ENCODE results near the gene FAM217B. TPM values are rescaled to one million over a fixed set of nuclear protein-coding genes. Genes with fewer than 3 reads are reported as not detected.

Gene FAM217B
- total RNA-seq, 6 experiments from 2014 or later = 16.6 to 20.0 (median 18.6) TPM

DNA sequence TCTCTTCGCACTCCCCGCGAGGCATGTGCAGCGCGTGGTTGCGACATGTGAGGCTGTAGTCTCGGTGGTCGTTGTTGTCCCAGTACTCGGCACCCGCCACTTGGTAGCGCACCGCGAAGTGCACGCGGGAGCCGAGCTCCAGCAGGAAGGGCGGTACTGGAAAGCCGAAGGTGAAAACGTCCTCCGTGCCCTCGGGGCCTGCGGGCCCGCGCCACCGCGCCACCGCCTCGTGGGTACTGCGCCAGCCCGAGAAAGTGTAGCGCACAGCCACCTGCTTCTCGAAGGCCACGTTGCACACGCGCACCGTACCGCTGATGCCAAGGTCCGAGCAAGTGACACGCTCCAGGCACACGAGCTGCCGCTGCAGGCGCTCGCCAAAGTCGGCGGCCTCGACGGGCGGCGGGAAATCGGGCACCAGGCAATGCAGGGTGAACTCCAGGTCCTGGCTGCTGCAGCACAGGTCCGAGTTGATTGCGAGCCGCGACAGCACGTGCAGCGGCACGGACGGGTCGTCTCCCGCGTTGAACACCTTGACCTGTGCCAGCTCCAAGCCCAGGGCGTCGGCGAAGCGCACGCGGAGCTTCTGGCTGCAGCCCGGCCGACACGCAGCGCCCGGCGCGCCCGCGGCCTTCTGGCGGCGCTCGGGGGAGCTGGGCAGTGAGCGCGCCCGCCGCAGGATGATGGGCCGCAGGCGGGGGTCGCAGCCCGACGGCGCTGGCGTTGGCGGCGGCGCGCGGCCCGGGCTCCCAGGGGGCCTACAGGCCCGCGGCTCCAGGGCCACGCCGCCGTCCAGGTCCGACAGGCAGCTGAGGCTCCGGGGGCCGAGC is 924 bp upstream of the FAM217B start:
- Mint-ChIP-seq H3K27ac (peak overlapping the region; percentile 91), H3K36me3 (ENCODE audit: low read depth) (peaks cover 15% of the 10 kb centered on the region), H3K9me3 (peaks cover 7% of the 10 kb centered on the region; the same call in 1 of the 2 replicates), H3K4me3 (peak overlapping the region; percentile 94), H3K27me3 (ENCODE audit: insufficient read depth) (0 out of 2 replicates have a peak, but pooled peaks cover 2% of the 10 kb centered on the region), H3K4me1 (ENCODE audit: low read depth) (peaks cover 47% of the 10 kb centered on the region)
- no peak for DNase-seq
- TF ChIP-seq, protein P1, sequence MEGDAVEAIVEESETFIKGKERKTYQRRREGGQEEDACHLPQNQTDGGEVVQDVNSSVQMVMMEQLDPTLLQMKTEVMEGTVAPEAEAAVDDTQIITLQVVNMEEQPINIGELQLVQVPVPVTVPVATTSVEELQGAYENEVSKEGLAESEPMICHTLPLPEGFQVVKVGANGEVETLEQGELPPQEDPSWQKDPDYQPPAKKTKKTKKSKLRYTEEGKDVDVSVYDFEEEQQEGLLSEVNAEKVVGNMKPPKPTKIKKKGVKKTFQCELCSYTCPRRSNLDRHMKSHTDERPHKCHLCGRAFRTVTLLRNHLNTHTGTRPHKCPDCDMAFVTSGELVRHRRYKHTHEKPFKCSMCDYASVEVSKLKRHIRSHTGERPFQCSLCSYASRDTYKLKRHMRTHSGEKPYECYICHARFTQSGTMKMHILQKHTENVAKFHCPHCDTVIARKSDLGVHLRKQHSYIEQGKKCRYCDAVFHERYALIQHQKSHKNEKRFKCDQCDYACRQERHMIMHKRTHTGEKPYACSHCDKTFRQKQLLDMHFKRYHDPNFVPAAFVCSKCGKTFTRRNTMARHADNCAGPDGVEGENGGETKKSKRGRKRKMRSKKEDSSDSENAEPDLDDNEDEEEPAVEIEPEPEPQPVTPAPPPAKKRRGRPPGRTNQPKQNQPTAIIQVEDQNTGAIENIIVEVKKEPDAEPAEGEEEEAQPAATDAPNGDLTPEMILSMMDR (IDR thresholded peaks at IDR 0.05) = no peak

- peaks cover 47% of the 10 kb centered on the region for H3K4me1 Mint-ChIP-seq (ENCODE audit: low read depth)
- H3K27ac Mint-ChIP-seq = peak overlapping the region; percentile 91
- peaks cover 20% of the 10 kb centered on the region for H3K36me3 Mint-ChIP-seq (ENCODE audit: low read depth)
- no peak for DNase-seq
- peaks cover 7% of the 10 kb centered on the region; the same call in 1 of the 2 replicates for H3K9me3 Mint-ChIP-seq
- H3K27me3 Mint-ChIP-seq (ENCODE audit: insufficient read depth) = 0 out of 2 replicates have a peak, but pooled peaks cover 2% of the 10 kb centered on the region
- peak overlapping the region; percentile 94 for H3K4me3 Mint-ChIP-seq
- TF ChIP-seq, protein P1 (IDR thresholded peaks at IDR 0.05) = no peak
Observed at GRCh38 chr20:59939879-59940128, 385 bp upstream of the FAM217B start.

GRCh38 chr20:59940956-59941294 is 736 bp downstream of the FAM217B start:
- 0 out of 2 replicates have a peak, but pooled peaks cover 2% of the 10 kb centered on the region for H3K27me3 Mint-ChIP-seq (ENCODE audit: insufficient read depth)
- H3K4me1 Mint-ChIP-seq (ENCODE audit: low read depth) = peaks cover 53% of the 10 kb centered on the region
- H3K9me3 Mint-ChIP-seq = peaks cover 7% of the 10 kb centered on the region; the same call in 1 of the 2 replicates
- H3K27ac Mint-ChIP-seq = peak overlapping the region; percentile 100
- TF ChIP-seq, protein P1 (IDR thresholded peaks at IDR 0.05) = no peak
- peaks cover 21% of the 10 kb centered on the region for H3K36me3 Mint-ChIP-seq (ENCODE audit: low read depth)
- peak overlapping the region; percentile 100 for H3K4me3 Mint-ChIP-seq
- no peak for DNase-seq

DNA sequence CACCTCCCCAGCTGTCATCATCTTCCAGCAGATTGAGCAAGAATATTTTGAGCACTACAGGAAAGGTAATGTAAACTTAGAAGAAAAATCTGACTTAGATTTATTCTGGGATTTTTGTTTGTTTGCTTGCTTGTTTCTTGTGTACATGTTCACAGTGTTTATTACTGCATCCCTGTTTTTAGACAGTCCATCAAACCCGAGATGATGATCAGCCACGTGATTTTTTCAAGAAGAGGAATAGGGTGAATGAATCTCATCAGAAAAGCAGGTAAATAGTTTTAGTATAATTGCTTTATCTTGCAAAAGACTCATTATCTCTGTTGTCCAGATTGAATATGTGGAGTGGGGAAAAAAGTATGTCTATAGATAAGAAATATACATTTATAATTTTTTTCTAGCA is 2.1 kb downstream of the FAM217B start:
- TF ChIP-seq, protein P1 (IDR thresholded peaks at IDR 0.05) = no peak
- H3K36me3 Mint-ChIP-seq (ENCODE audit: low read depth) = peaks cover 21% of the 10 kb centered on the region
- peaks cover 7% of the 10 kb centered on the region; the same call in 1 of the 2 replicates for H3K9me3 Mint-ChIP-seq
- H3K27ac Mint-ChIP-seq = no peak overlapping the region
- no peak for DNase-seq
- 0 out of 2 replicates have a peak, but pooled peaks cover 2% of the 10 kb centered on the region for H3K27me3 Mint-ChIP-seq (ENCODE audit: insufficient read depth)
- peaks cover 43% of the 10 kb centered on the region for H3K4me1 Mint-ChIP-seq (ENCODE audit: low read depth)
- no peak overlapping the region for H3K4me3 Mint-ChIP-seq

- TF ChIP-seq, protein P1 (IDR thresholded peaks at IDR 0.05) = no peak
- Mint-ChIP-seq H3K36me3 (ENCODE audit: low read depth) (peaks cover 9% of the 10 kb centered on the region; the same call in 1 of the 2 replicates), H3K4me1 (ENCODE audit: low read depth) (peaks cover 32% of the 10 kb centered on the region), H3K27me3 (ENCODE audit: insufficient read depth) (no peaks in the 10 kb centered on the region), H3K9me3 (no peaks in the 10 kb centered on the region), H3K4me3 (no peak overlapping the region), H3K27ac (no peak overlapping the region)
- no peak for DNase-seq
Observed at GRCh38 chr20:59944726-59945125, 4.5 kb downstream of the FAM217B start.

Measured in HFFc6 (cell line).